Dermis blood vessel endothelial cell (primary cell): Measurements from ENCODE around the gene SPAG7. TPM values are rescaled to one million over a fixed set of nuclear protein-coding genes. Genes with fewer than 3 reads are reported as not detected.
A peak's percentile ranks its signal among the peaks of the same experiment; 100 is the strongest.

ENCODE experiments used
- DNase-seq: peaks from one replicate; pipeline ENCODE4 v3.0.0; 2010
- total RNA-seq: library from RNA; depleted of rRNA; stranded (reverse); fragments of >200 nt; gene quantifications from 2 replicates; pipeline ENCODE4 v1.2.3, GENCODE V29; 2014

The SPAG7 gene, protein sequence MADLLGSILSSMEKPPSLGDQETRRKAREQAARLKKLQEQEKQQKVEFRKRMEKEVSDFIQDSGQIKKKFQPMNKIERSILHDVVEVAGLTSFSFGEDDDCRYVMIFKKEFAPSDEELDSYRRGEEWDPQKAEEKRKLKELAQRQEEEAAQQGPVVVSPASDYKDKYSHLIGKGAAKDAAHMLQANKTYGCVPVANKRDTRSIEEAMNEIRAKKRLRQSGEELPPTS
- total RNA-seq, result 57.5 and 64.1 TPM in 2 replicates

DNA sequence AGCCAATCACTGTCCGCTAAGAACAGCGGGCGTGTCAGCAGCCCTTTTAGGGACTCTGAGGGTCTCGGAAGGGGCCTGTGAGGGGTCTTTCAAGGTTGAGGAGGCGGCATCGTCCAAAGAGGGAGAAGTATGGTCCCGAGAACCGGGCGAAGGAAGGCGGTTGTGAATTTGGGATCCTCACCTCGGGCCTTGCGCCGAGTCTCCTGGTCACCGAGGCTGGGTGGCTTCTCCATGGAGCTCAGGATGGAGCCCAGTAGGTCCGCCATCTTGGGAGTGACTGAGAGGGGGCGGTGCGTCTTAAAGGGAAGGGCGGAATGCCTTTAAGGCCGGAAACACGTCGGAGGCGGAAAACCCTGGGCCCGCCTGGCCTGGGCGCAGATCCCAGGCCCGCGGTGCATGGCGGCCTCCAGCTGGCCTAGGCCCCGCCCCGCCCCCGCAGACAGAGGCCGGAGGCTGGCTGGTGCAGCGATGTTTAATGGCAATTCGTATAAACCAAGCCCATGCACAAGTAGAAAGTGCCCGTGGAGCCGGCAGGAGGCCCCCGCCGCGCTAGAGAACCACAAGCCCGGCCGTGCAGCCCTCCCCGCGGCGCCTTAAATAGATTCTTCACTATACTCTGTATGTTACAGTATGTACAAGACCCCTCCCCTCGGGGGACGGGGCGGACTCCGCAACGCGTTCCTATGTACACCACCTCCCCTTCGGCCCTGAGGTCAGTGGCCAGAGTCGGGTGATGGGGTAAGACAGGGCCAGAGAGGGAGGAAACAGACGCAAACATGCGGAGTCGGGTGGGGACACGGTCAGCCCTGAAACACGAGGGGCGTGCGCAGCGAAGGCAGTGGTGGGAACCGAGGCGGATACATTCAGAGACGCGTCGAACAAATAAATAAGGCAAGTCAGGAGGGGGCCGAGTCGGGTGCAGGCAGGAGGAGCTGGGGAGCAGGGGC is at the start of gene SPAG7:
SPAG7 (minus strand) TSS at position 279 of the 947 bp plus-strand sequence; CDS start at position 266, 13 bp downstream.
- DNase-seq, result peak; percentile 99

DNA sequence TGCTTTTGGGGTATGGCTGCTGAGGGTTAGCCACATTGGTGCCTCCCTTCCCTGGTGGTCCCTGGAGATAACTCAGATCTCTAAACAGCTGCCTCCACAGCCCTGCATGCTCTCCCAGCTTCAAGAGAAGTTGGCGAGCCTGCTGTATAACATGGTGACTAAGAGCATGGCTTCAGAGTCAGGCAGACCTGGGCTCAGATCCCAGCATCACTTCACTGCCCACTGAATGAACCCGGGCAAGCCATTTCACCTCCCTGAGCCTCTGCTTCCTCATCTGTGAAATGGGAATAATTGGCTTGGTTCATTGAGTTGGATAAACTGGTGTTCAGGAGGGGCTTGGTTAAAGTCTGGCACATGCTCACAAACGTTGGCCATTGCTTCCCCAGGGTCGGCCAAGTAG is 46.7 kb upstream of the SPAG7 start:
- DNase-seq, result no peak

DNA sequence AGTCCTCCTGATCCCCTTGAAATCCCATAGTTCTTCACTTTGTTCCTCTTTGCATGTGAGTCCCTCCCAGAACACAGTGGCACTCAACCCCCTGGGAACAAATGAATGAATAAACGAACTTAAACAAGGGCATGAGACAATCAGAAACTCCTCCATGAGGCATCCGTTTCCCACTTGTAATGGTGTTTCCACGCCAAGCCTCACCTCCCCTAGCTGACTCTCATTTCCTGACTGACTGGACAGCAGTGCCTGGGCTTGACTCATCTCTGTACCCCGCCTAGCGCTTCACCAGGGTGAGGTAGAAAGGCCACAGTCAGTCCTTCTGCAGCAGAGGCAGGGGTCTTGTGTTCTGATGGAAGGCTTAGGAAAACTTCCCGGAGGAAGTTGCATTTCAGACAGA is 44.3 kb upstream of the SPAG7 start:
- peak; percentile 80 for DNase-seq

DNA sequence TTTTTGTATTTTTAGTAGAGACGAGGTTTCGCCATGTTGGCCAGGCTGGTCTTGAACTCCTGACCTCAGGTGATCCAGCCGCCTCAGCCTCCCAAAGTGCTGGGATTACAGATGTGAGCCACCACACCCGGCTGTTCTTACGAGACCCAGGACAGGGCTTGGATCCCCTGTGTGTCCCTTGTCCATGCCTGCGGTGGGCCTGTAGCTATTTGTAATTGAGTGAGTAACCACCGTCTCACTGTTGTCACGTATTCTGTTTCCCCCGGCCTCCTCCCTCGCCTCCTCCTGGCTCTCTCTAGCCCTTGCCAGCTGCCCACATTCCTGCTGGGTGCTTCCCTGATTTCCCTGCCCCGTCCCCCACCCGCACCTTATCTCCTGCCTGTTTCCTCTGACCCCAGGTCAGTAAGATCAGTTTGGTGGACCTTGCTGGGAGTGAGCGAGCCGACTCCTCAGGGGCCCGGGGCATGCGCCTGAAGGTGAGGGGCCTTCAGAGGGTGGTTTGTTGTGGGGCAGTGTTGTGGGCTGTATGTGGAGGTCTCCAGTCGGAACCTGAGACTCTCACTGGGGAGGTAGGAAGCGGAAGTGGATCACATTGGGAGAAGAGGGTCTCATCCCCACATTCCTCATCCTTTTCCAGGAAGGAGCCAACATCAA is 35.7 kb upstream of the SPAG7 start:
- DNase-seq, result no peak

DNA sequence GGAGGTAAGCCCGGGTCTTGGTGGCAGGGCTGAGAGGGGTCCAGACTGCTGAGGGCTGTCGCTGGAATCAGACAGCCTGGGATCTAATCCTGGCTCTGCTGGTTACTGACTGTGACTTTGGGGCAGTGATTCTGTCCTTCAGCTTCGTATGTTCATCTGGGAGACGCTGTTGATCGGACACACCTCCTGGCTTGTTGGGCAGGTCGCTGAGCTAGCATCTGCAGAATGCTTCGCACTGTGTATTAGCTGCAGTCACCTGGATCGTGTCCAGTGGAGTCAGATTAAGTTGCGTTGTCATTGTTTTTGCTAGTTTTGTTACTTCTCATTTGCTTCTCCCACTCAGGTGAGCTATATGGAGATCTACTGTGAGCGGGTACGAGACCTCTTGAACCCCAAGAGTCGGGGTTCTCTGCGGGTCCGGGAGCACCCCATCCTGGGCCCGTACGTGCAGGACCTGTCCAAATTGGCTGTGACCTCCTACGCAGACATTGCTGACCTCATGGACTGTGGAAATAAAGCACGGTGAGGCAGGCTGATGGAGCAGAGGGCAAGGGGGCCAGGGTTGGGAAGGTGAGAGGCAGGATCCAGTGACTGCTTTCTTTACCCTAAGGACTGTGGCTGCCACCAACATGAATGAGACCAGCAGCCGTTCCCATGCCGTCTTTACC is 34.6 kb upstream of the SPAG7 start:
- no peak for DNase-seq

DNA sequence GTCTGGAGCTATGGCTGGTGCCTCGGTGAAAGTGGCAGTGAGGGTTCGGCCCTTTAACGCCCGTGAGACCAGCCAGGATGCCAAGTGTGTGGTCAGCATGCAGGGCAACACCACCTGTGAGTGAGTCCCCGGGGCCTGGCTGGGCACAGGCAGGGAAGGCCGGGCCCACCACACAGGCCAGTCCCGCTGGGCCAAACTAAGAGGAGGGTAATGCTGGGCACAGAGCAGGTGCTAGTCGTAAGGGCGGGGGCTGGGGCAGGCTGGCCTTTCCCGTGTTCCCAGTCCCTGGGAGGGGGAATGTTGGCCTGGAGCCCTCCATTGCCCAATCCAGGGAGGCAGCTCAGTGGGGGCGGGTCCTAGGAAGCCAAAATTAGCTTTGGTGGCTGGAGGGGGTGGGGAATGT is 32.6 kb upstream of the SPAG7 start:
- no peak for DNase-seq

DNA sequence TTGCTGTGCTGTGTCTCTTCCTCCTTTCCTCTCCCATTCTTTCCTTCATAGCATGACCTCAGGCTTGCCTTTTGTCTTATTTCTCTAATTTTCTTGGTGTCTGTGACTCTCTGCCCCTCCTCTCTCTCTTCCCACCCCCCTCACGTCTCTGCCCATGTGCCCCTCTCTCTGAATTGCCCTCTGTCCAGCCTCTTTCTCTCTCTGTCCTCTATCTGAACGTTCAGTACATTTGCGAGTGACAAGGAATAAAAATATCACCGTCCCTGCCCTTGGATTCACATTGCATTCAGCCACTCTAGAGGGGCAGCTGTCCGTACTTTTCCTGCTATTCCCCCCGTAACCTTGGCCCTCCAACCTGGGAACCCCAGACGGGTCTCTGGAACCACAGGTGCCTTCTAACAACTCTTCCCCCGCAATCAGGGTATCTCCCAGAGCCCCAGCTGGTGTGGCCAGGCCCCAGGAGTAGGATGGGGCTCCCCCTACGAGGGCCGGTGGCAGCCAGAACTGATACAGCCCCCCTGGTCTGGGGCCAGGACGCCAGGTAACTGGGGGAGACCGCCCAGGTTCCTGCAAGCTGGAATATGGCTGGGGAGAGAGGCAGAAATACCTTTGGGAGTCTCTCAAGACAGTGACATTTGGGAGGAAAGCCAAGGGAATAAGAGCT is 31.9 kb upstream of the SPAG7 start:
- no peak for DNase-seq

DNA sequence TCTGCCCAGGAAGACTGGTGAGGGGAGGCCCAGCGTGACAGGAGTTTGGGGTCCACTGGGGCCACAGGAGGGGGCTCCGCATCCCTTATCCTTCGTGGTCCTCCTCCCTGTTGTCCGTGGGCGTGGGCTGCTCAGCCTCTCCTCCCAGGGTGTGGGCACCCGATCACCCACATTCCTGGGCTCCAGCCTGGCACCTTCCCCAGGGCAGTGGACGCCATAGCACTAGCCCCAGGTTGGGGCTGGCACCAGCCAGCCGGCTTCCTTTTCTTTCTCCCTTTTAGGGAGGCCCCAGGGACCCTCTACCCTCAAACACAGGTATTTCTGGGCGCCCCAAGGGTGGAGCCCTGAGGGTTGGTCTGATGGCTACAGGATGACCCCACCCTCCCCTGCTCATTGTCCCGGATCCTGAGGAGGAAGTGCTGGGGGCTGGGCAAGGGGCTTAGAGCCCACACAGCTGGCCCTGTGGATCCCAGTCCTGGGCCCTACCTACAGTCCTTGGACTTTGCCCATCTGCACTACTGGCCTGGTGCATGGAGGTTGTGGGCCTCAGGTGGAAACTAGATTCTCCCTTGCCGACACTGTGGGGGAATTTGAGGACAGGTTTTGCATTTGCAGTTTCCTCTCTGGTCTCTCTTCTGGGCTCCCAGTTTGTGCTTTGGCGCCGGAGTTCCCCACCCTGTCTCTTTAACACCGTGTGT is 31.3 kb upstream of the SPAG7 start:
- DNase-seq, result peak; percentile 15

DNA sequence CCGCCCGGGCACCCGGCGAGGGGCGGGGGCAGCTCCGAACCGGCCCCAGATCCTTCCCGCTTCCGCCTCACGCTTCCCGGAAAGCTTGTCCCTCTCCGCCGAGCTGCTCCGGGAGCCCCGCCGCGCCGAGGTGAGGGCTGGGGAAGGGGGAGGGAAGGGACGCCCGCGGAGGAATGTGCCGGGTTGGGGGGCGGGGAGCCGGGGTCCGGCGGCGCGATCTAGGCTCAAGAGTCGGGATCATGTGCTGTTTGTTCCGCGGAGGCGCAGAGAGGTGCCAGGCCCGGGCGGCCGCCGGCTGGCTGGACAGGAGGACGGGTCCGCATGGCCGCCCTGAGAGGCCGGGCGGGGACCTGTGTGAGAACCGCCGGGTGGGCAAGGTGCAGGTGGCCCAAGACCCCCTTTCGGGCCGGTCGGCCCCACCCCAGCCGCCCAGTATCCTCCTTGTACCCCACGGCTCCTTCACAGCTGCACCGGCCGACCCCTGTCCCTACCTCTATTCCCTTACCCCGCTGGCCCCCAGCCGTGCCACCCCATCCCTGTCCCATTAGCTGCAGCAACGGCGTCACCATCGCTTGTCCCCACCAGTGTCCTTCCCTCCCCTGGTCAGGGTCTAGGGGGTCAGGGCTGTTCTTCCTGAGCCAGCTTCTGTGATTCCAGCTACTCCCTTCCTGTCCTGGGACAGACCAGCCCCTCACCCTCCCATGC is 30.6 kb upstream of the SPAG7 start:
- peak; percentile 50 for DNase-seq

DNA sequence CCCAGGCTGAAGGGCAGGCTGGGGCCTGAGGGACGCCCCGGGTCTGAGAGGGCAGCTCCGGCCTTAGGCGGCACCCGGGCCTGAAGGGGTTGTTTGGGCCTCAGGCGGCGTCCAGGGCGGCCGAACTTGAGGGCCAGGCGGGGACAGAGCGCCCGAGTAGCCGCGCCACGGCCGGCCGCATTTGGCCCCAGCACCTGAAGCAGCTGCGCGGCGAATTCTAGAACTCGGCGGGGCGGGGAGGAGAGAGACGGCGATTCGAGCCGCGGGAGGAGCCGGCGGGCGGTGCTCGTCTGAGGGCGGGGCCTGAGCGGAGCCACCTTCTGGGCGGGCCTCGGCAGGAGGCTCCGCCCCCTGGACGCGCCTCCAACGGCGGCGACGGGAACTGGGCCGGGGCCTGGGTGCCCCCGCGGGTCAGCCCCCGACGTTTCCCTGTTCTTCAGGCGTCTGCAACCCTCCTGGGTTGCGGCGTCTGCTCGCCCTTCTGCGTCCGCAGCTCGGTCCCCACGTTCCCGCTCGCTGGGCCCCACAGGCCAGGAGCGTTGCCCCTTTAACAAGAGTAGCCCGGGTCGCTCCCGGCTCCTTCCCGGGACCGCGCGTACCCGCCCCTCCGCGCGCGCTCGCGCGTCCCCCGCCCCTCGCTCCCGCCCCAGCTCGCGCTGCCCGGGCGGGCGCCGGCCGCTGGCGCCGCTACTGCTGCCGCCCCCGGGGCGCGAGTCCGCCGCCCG is 29.8 kb upstream of the SPAG7 start, which contains the start of the genes INCA1 and KIF1C:
INCA1 (minus strand) TSS at position 221 of the 725 bp plus-strand sequence. CDS start 3,085 bp downstream, outside the sequence.
KIF1C (plus strand) TSS at position 649 of the 725 bp plus-strand sequence. CDS start 2,297 bp downstream, outside the sequence.
- peak; percentile 92 for DNase-seq

DNA sequence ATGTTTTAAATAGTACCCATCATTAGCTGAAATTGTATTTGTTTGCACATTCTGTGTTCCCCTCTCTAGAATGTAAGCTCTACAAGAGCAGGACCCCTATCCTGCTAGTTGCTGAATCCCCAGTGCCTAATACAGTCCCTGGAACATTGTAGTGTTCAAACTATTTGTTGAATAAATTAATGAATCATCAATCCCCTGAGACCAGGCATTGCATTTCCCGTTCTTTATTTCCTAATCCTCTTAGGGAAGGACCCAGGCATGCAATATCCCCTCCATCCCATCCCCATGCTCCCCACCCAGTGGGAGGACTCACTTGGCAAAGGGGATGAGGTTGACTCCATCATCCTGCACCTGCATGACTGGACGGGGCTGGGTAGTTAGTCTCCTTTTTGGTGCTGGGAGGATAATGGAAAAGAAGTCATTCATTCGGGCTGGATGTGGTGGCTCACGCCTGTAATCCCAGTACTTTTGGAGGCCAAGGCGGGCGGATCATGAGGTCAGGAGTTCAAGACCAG is 26.5 kb upstream of the SPAG7 start:
- DNase-seq, result no peak

DNA sequence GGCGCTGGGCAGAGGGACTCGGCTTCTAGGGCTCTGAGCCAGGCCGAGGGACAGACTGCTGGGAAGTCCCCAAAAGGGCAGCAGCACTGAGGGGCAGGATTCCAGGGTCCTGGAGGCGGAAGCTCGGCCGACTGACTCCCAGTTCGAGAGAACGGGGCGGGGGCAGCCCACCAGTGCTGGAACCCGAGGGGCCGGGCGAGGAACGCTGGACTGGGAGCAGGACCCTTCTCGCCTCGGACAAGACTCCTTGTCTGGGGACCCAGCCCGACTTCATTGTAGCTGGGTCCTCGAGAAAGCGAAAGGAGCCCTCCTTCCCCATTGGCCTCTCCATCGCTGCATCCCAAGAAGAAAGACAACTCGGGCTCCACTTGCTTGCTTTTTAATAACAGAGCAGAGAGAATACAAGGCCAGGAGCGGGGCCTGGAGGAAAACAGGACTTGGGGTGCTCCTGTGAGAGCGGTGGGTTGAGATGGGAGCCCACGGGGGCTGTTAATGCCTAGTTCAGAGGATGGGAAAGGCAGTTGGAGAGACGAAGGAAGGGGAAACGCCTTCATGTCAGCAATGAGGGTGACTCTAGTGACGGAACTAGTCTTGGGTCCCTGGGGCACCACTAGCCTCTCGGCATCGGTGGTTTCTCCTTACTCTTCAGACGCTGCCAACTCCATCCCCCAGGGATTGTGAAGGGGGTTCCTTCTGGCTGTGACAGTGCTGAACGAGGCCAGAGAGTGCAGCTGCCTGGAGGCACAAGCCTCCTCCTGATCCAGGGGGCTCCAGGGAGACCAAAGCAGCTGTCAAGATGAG is 20.4 kb upstream of the SPAG7 start:
- DNase-seq, result peak; percentile 22

DNA sequence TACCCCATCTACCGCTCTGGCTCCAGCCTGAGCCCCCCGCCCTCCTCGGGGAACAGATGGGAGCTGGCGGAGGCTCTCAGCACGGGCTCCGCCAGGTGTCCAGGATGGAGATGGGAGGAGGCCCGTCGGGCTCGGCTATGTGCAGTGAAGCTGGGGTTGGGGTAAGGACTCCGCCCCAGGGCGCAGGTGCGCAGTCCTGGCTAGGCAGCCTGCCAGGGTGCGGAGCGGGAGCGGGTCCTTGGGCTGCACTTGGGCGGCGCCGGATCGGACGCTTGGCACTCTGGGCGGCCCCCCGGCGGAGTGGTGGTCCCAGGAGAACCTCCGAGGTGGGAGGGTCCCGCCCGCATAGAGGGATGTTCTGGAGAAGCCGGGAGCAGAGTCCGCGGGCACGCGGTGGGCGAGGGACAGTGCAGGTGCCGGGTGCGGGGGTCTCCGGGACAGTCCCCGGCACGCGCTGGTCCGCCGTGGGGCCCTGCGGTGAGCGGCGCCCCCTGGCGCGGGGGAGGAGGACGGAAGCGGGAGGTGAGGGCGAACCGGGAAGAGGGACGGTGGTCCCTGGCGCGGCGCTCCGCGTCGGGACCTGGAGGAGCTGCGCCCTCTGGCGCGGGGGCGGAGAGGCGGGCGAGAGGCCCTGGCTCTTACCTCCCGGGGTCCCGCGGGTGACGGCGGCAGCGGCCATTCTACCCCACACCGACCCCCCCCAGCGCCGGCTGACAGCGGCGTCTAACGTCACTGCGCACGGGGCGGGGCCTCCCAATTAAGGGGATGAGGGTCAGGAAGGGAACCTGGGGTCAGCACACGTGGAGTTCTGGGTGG is 19.5 kb upstream of the SPAG7 start, which contains the start of gene CAMTA2:
CAMTA2 (minus strand) TSS at position 725 of the 816 bp plus-strand sequence. CDS start 1,453 bp downstream, outside the sequence.
- peak; percentile 81 for DNase-seq

DNA sequence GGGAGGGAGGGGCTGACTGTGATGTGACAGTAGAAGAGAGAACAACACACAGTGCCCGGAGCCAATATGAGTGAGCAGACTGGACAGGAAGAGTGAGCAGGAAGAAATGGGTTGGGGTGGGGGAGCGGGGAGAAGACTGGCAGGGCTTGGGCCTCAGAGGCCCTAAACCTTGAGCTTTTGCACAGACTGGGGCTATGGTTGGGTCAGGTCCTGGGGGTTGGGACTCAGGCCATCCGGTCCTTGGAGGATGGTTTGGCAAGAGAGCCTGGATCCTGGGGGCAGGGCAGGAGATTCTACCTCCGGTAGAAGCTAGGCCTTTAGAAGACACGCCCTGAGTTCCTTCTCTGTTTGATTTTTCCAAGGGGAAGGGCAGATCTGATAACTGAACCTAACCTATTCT is 18.8 kb upstream of the SPAG7 start:
- DNase-seq, result peak; percentile 64

DNA sequence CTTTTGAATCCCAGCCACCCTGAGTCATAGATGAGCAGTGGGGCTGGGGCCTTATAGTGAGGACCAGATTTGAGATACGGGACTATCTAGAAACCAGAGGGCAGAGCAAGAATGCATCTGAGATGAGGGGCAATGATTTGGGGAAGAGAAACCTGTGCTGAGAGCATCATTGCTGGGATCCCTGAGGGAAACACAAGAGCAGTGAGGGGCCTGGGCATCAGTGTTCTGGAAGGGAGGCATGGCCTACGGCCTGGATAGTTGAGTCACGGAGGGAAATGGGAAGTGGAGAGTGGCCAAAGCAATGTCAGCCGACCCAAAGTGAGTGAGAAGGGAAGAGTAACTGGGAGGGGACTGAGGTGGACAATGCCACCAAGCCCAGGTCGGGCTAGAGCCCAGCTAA is 14.7 kb upstream of the SPAG7 start:
- DNase-seq, result no peak

DNA sequence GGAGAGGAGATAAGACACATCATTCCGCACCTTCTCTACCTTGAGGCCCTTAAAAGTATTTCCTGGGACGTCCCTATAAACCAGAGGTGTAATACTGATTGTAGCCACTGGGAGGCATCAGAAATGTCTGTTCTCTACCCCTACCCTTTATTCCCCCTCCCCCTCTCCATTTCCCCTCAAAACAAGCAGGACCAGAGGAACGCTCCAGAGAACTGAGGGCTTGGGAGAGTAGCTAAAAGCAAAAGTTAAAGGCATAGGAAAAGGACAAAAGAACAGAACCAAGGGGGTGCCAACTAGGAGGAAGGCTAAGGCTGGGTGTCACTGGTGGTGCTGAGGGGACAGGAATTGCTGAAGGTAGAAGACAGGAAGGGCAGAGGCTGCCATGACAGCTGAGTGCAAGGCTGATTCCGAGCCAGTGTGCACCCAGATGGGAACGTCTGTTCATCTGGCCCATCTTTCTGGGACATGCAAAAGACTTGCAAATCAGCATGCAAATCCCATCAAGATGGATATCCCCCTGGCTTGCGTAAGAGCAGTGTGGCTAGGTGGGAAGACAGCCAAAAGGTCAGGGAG is 13.1 kb upstream of the SPAG7 start:
- DNase-seq, result peak; percentile 77

DNA sequence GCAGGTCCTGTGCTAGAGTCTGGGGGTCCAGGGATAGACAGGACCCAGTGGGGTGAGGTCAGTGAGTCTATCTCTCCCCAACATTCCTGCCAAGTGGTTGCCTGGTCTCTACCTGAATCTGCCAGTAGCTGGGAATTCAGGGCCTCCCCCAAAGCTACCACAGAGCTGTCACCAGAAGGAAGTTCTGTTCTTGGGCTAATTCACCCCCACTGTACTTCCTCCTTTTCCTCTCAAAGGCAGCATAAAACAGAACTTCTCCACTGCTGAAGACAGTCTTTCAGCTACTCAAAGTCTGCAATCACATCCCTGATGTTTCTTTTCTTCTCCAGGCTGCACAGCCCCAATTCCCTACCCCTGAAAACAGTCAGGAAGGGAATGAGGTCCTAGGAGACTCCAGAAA is 11.1 kb upstream of the SPAG7 start:
- no peak for DNase-seq
